NOMO-1 treated with DMSO at 0.1 percent for 48 hours (cell line): Measurements from ENCODE around the gene KCNMB4.
"Not testable (repeated sequence)": the region's sequence is repeated elsewhere in the genome, so short reads cannot be mapped to it uniquely, and the experiment has no call there.

ENCODE experiments used
- DNase-seq: peaks from one replicate; lab custom pipeline; 2025; ENCODE audit not compliant: unreplicated experiment; lab: John Stamatoyannopoulos, UW

KCNMB4 gene

DNA sequence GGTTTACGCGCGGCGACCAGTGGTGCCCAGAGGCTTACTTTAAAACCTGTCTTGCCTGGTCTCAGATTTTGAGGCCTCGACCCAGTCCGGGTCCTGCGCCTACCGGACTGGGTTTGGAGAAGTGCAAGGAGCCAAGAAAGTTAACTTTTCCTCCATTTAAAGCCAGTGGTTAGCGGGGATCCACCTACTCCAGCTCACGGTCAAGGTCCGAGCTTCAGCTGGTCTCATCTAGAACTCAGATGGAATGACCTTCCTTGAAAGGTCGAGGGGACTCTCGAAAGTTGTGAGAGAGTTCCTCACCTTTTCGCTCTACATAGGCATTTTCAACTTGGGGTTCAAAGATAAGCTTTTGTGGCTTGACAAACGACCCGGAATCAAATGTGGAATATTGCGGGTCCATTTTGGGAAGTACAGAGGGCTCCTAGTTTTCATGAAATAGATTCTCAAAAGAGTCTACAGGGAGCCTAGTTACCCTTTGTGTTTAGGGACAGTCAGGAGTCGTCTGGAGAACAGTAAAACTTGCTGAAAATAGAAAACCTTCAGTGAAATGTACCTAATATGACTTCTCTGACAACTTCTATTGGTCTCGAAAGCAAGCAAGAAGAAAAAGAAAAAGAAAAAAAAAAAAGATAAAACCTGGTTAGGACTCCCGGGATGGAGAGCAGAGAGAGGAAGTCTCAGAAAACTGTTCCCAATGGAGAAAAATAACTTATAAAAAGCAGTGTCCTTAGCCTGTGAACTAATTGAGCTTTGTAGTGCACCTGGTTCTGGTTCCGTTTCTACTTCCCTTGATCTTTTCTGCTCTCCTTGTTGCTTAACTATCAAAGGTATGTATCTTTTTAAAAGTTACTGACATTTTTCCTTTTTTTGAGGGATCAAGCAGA is 1.4 kb downstream of the KCNMB4 start:
- no peak for DNase-seq

DNA sequence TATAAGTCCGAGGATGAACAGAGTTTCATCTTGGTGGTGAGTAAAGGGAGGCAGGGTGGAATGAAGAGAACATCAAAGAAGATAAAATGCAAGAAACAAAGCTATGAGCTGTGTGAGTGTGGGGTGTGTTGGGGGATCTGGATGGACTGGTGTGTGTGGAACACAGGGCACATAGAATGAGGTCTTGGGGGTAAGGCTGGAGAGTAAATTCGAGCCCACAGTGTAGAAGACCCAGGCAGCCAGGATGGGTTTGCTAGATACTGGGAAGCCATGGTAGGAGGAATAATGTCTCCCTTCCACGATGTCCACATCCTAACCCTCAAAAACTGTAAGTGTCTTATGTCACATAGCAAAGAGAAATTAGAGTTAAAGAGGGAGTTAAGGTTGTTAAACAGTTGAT is 6.8 kb downstream of the KCNMB4 start:
- DNase-seq = no peak

DNA sequence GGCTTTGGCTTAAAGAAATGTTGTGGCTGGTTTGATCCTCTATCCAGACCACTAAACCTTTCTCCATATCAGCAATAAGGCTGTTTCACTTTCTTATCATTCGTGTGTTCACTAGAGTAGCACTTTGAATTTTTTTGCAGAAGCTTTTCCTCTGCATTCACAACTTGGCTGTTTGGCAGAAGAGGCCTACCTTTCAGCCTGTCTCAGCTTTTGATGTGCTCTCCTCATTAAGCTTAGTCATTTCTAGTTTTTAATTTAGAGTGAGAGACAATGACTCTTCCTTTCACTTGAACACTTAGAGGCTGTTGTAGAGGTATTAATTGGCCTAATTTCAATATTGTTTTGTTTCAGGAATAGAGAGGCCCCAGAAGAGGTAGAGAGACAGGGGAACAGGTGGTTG is 13.8 kb downstream of the KCNMB4 start:
- DNase-seq = no peak

DNA sequence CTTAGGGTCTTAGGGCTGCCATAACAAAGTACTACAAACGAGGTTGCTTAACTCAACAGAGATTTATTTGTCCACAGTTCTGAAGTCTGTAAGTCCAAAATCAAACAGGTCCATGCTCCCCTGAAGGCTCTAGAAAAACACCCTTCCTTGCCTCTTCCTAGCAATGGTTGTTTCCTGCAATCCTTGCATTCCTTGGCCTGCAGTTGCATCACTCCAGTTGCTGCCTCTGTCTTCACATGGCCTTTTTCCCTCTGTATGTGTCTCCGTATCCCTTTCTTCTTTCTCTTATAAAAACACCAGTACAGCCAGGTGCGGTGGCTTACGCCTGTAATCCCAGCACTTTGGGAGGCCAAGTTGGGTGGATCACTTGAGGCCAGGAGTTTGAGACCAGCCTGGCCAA is 17.4 kb downstream of the KCNMB4 start:
- no peak for DNase-seq

DNA sequence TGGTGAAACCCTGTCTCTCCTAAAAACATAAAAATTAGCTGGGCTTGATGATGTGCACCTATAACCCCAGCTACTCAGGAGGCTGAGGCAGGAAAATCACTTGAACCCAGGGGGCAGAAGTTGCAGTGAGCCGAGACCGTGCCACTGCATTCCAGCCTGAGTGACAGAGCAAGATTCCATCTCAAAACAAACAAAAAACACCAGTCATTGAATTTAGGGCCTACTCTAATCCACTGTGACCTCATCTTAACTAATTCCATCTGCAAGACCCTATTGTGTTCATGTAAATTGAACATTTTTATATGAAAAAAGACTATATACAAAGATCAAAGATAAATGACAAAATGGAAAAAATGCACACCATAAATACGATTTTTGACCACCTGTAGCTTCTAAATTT is 17.8 kb downstream of the KCNMB4 start:
- no peak for DNase-seq

DNA sequence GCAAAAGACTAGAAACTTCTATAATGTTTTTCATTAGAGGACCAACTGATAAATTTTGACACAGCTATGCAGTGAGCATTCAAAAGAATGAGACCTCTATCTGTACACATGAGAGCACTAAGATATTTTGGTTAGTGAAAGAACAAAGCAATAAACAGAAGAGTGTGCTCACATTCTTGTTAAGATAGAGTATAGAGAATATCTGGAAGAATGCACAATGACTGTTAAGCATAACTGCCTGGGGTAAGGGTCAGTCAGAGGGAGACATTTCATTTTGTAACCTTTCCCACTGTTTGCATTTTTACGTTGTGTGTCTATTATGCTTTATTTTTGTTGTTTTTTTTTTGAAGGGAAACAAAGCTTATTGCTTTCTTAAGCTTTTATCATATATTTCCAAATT is 20.7 kb downstream of the KCNMB4 start:
- no peak for DNase-seq

DNA sequence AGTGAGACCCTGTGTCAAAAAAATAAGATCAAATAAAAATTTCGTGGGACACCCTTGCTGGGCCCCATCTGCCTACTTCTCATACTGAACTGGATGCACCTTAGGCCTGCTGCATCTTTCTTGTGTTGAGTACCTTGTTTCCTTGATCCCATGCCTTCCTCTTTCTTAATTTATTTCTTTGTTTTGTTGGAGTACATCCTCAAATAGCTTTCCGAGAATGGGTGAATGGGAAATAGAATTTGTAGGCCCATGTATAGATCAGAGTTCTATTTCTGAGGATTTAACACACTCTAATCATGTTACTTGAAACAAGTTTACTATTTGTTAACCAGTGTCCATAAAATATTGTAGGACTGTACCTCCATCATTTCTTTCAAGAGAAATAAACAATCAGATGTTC is 23.6 kb downstream of the KCNMB4 start:
- no peak for DNase-seq

DNA sequence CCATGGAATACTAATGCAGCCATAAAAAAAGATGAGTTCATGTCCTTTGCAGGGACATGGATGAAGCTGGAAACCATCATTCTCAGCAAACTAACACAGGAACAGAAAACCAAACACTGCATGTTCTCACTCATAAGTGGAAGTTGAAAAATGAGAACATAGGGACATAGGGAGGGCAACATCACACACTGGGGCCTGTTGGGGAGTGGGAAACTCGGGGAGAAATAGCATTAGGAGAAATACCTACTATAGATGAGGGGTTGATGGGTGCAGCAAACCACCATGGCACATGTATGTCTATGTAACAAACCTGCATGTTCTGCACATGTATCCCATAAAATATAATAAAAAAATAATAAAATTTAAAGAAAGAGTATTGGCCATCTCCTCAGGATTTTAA is 26.5 kb downstream of the KCNMB4 start:
- not testable (repeated sequence) for DNase-seq

DNA sequence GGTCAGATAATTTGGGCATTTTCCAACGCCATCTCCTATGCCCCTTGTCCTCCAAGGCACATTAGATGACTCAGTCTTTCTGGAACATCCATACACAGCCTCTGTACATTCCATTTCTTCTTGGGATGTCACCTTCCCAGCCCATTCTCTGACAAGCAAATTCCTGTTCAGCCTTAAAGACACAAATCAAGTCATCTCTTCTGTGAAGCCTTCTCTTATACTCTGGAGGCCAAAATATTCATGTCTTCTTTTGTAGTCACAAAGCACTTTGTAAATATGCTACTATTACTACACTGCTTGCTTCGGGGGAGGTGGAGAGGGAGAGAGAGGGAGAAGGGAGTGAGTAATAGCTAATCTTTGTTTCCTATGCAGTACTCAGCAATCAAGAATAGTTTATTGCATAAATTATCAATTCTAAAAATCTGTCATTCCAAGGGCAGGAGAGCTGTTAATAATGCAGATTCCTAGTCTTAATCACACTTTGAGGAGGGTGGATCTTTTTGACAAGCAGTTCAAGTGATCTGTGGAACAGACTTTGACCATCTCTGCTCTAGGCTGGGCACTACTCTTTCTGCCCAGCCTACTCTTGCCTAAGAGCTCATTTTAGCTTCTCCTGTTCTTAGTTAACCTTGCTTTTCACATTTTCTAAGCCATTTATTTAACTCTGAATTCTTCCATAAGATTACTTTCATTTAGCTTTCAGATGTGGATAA is 27.9 kb downstream of the KCNMB4 start:
- DNase-seq = no peak

DNA sequence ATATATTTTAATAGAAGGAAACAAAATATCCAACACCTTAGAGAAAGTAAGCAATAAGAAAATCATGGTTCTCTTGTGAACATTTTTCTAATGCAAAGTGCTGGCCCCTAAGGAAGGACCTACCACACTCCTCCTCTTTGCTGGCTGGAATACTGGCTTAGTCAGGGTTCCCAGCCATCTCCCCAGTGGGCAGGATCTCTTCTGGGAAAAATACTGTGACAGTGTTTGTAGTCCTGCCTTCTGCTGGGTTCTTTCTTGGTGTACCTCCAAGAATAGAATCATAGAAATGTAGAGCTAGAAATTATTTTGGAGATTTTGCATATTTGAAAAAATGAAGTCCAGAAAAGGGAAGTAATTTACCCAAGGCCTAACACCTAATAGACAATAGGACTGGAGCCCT is 31.9 kb downstream of the KCNMB4 start:
- DNase-seq = no peak

DNA sequence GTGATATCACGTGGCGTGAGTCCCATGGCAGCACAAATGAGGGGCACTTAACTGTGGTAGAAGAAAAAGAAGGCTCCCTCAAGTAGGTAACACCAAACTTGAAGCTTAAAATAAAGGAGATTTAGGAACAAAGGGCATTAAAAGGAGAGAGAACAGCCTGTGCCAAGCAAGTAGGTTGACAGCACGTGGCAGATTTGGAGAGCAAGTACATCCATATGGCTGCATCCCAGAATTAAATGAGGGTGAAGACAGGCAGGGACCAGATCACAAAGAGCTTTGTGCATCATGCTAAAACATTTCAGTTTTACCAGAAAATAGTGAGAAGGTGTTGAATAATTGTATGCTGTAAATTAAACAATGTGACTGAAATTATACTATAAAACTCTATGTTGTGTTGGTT is 32.8 kb downstream of the KCNMB4 start:
- no peak for DNase-seq

DNA sequence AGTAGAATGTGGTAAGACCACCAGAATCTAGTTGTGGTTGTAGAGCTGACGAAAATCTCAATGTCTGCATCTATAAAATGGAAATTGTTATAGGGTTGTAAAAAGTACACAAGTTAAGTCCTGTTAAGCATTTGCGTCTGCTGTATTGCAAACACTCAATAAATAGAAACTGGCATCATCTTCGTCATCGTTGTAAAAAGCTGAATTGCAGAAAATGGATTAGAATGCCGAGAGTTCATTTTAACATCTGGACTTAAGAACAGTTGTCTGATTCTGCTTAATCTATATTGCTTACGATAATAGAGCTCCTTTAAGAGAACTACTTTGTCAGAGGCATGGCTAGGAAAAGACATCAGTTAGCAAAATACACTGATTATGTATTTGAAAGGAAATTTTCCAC is 33.2 kb downstream of the KCNMB4 start:
- no peak for DNase-seq

DNA sequence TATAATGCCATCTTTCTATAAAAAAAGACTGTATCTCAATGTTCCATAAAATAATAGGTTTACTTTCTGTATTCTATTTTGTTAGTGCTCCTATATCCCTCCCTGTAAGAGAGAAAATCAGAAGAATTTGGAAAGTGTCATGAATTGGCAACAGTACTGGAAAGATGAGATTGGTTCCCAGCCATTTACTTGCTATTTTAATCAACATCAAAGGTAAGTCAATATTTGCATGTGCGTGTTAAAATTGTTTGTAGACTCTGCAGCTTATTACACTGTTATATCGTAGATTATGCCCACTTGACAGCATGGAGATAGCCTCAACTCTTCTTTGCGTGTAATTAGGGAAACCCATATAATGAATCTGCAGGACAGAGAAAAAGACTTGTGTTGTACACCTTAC is 34.0 kb downstream of the KCNMB4 start:
- DNase-seq = no peak

DNA sequence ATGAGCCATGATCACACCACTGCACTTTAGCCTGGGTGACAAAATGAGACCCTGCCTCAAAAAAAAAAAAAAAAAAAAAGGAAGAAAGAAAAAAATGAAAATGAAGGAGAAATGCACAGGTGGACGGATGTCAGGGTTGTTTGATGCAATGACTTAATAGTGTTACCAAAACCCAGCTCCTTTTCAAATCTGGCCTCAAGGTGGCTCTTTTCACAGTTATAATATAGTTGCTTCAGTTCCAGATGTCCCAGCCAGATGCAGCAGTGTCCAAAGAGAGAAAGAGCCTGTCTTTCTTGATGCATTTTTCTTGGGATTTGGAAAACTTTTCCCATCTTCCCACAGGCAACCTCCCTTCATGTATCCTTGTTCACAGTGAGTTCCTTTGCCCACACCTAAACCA is 36.5 kb downstream of the KCNMB4 start:
- DNase-seq = no peak

DNA sequence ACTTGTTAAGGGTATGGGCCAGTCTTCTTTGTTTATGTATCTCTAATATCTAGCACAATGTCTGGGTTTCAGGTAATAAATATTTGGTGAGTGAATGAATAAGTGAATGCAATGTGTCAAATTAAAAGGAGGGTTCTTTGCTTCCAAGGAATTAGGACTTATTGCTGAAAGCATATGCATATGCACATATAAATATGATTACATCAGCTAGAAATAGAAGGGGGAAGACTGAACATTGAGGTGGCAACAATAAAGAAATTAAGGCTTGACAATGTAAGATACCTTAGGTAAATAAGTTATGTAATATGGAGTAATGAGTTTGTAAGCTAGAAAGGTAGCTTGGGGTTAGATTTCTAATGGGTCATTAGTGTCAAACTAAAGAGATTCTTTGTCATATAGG is 37.7 kb downstream of the KCNMB4 start:
- DNase-seq = no peak

DNA sequence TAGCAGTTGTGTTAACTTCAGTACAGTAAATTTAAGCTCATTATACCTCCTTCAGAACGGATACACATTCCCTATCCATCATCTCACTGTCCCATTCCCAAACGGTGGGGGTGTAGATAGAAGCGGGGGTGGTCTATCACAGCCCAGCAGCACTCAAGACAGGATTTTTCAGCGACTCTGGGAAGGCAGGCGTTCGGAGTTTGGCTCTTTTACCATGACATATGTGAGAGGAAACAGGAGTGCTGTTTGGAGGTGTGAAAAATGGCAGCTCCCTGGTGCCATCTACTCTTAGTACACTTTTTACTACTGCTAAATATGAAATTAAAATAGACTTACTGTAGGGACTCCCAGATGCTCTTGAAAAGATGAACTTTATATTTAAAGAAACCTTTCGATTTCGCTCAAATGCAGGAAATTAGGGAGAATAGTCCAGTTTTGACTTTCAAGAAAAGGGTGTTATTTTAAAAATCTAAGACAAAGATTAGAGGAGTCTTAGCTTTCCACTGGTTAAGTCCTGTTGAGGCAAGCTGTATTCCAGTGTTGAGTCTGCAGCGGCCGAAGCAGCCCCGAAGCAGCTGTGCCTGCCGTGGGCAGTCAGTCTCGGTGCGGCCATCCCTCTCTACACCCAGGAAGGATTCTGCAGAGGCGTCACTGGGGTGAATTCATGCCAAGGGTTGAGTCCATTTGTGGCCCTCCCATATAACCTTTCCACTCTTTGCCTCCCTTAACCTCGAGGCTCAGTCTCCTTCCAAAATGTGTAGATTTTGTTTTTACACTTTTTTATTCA is 42.1 kb downstream of the KCNMB4 start:
- no peak for DNase-seq

DNA sequence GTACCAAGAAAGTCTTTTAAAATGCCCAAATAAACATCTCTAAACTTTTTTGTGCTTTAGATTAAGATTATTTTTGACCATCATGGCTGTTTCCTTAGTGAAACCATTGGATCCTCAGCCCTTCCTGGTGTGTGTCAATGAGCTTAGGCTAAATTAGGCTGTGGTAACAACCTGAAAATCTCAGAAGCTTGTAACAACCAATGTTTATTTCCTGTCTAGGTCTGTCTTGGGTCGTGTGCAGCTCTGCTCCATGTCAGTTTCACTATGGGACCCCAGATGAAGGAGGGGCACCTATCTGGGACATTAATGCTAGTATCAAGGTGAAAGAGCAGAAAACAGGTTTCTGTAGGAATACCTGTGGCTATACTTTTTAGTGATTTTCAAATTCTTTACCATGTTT is 49.9 kb downstream of the KCNMB4 start:
- DNase-seq = no peak

DNA sequence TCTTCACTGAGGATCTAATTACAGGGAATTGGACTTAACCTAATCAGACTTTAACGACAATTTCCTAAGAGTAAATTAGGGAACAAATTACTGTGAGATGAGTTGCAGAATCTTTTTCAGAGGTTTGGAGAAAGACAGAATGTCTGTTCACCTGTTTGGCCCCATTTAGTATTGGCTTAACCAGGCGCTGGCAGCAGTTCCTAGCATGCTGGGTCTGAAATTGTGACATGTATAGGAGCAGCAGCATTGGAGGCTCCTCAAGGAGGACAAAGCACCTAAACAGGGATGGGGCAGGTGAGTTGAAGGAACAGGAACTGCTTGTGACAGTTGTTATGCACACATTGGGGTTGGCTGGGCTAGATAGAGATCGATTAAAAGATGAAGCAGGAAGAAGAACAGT is 51.0 kb downstream of the KCNMB4 start:
- no peak for DNase-seq

DNA sequence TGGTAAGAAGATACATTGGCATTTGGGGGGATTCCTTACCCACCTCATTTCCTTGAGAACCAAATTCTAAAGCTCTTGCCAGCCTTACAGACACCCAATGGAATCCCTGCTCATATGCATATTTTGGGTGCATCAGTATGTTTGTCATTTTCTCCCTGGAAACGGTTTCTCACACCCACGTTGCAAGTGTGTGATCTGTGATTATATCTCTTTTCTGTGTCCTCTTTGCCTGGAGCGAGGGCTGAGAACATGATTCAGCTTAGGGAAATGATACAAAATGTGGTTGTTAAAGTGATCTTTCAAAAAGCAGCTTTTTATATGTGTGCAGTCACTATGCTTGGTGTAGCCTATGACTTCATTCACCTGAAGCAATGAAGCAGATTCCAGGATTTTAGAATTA is 52.0 kb downstream of the KCNMB4 start:
- DNase-seq = no peak

DNA sequence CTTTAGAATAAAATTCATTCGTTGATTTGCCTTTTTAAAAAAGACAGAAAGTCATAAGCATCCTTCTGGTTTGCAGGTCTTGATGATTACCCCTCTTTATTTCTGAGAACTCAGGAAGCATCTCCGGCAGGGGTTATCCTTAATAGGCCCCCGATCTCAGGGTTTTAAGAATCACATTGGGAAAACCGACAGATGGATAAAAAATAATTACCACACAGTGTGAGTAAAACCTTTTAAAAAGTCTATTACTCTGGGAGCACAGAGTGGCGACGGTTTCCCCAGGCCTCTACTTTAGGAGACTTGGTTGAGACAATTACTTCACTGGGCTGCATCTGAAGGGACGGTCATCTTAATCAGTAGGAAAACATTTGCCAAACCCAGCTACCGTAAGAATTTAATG is 56.5 kb downstream of the KCNMB4 start:
- no peak for DNase-seq

DNA sequence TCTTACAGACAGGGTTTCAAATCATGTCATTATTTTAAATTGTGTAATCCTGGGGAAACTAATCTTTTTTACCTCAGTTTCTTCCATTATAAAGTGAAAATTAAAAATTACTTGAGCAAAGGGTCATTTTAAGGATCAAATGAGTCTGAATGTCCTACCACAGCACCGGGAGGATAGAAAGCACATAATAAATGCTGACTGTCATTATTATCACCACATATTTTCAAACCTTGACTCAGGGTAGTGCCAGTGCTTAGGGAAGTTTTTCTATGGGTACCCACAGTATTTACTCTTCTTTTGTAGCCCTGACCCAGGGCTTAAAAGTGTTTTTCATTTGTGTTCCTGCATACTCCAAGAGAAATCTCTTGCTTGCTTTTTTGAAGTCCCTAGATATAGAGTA is 60.5 kb downstream of the KCNMB4 start:
- DNase-seq = no peak

DNA sequence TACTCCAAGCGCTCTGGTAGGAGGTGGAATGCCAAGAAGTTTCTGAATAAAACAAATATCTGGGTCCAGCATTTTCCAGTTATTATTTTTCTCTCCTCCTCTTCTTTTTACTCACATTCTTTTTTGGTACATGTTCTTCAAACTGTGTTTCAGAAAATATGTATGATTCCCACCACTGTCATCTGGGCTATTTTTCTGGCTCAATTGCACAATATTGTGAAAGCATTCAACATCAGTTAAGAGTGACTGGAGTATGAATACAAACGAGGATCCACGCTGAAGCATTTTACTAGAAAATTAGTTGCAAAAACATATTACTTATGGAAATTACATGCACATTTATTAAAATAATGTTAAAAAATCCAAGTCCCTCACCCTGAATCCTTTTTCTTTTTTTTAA is 61.5 kb downstream of the KCNMB4 start:
- DNase-seq = no peak
